ENCODE results near the gene OSBPL1A. TPM values are rescaled to one million over a fixed set of nuclear protein-coding genes. Genes with fewer than 3 reads are reported as not detected.

Gene OSBPL1A
- total RNA-seq, 1 donor from 2014 or later: 18.3 TPM

GRCh38 chr18:24239341-24239740 lies 158.3 kb downstream of the OSBPL1A start:
- no peak overlapping the region for H3K4me3 ChIP-seq (ENCODE audit: low read depth, low read length)
- no peak for DNase-seq (ENCODE audit: low read depth)
- TF ChIP-seq CTCF (IDR thresholded peaks at IDR 0.05; ENCODE audit: insufficient read depth, low read length, poor library complexity, severe bottlenecking): no peak
- no peaks in the 10 kb centered on the region for H3K27me3 ChIP-seq (ENCODE audit: control insufficient read depth, insufficient read depth, low read length)
- H3K36me3 ChIP-seq (ENCODE audit: control insufficient read depth, insufficient read depth, low read length): no peaks in the 10 kb centered on the region

- H3K27me3 ChIP-seq (ENCODE audit: control insufficient read depth, insufficient read depth, low read length): no peaks in the 10 kb centered on the region
- TF ChIP-seq CTCF (IDR thresholded peaks at IDR 0.05; ENCODE audit: insufficient read depth, low read length, poor library complexity, severe bottlenecking): no peak
These were observed 159.2 kb downstream of the OSBPL1A start for GRCh38 chr18:24238387-24238786.

GRCh38 chr18:24234850-24235418 lies 162.7 kb downstream of the OSBPL1A start:
- TF ChIP-seq CTCF (IDR thresholded peaks at IDR 0.05; ENCODE audit: insufficient read depth, low read length, poor library complexity, severe bottlenecking): no peak
- Histone ChIP-seq H3K36me3 (ENCODE audit: control insufficient read depth, insufficient read depth, low read length) (no peaks in the 10 kb centered on the region), H3K4me3 (ENCODE audit: low read depth, low read length) (no peak overlapping the region), H3K27me3 (ENCODE audit: control insufficient read depth, insufficient read depth, low read length) (no peaks in the 10 kb centered on the region)
- DNase-seq (ENCODE audit: low read depth): no peak

More at GRCh38 chr18:24238387-24238786, 159.2 kb downstream of the OSBPL1A start:
- DNase-seq (ENCODE audit: low read depth): no peak
- Histone ChIP-seq H3K4me3 (ENCODE audit: low read depth, low read length) (no peak overlapping the region), H3K36me3 (ENCODE audit: control insufficient read depth, insufficient read depth, low read length) (no peaks in the 10 kb centered on the region)

- Histone ChIP-seq H3K4me3 (ENCODE audit: low read depth, low read length) (no peak overlapping the region), H3K36me3 (ENCODE audit: control insufficient read depth, insufficient read depth, low read length) (no peaks in the 10 kb centered on the region), H3K27me3 (ENCODE audit: control insufficient read depth, insufficient read depth, low read length) (no peaks in the 10 kb centered on the region)
- DNase-seq (ENCODE audit: low read depth): no peak
- no peak for TF ChIP-seq CTCF (IDR thresholded peaks at IDR 0.05; ENCODE audit: insufficient read depth, low read length, poor library complexity, severe bottlenecking)
These were observed 163.3 kb downstream of the OSBPL1A start for GRCh38 chr18:24234330-24234729.

- H3K36me3 ChIP-seq (ENCODE audit: control insufficient read depth, insufficient read depth, low read length): no peaks in the 10 kb centered on the region
- DNase-seq (ENCODE audit: low read depth): no peak
- no peaks in the 10 kb centered on the region for H3K27me3 ChIP-seq (ENCODE audit: control insufficient read depth, insufficient read depth, low read length)
- TF ChIP-seq CTCF (IDR thresholded peaks at IDR 0.05; ENCODE audit: insufficient read depth, low read length, poor library complexity, severe bottlenecking): no peak
- H3K4me3 ChIP-seq (ENCODE audit: low read depth, low read length): no peak overlapping the region
These were observed 164.8 kb downstream of the OSBPL1A start for GRCh38 chr18:24232800-24233199.

Data from kidney epithelial cell (primary cell).